Peyer's patch (tissue), 4 donors: ENCODE results near the gene ABCB7. TPM values are rescaled to one million over a fixed set of nuclear protein-coding genes. Genes with fewer than 3 reads are reported as not detected.
A peak's percentile ranks its signal among the peaks of the same experiment; 100 is the strongest.
"Not testable (repeated sequence)": the region's sequence is repeated elsewhere in the genome, so short reads cannot be mapped to it uniquely, and the experiment has no call there.

Source experiments
- DNase-seq, 3 donors: peaks; one replicate each; pipeline ENCODE4 v3.0.0-alpha.2; 2017 to 2019
- H3K27ac ChIP-seq, 4 donors: fragments of 200-600 bp; sonication (generic); one replicate each; pipeline ENCODE4 v1.5.1; 2016 to 2019
- H3K27me3 ChIP-seq, 2 donors: fragments of 200-600 bp; sonication (generic); one replicate each; pipeline ENCODE4 v1.5.1; 2019
- H3K36me3 ChIP-seq, 3 donors: fragments of 200-600 bp; sonication (generic); one replicate each; pipeline ENCODE4 v1.5.1; 2016 to 2019
- H3K4me1 ChIP-seq, 4 donors: fragments of 200-600 bp; sonication (generic); one replicate each; pipeline ENCODE4 v1.5.1; 2016 to 2019
- H3K4me3 ChIP-seq, 4 donors: fragments of 200-600 bp; sonication (generic); 1 replicate in 3 of 4; 2 replicates in 1 of 4; pipeline ENCODE4 v1.5.1; 2016 to 2019; ENCODE audit warnings: mild to moderate bottlenecking in 1 of 4
- H3K9me3 ChIP-seq, 4 donors: fragments of 200-600 bp; sonication (generic); one replicate each; pipeline ENCODE4 v1.5.1; 2016 to 2019; ENCODE audit warnings: mild to moderate bottlenecking in 1 of 4
- CTCF ChIP-seq, 6 experiments: fragments of 450-650 bp in 4 of 6; fragments of 200-600 bp in 2 of 6; sonication (generic) in 1 of 6; IDR thresholded peaks; one replicate each; pipeline ENCODE4 v1.5.1; 2017 to 2019; ENCODE audit warnings: antibody characterized with exemption in 6 of 6, mild to moderate bottlenecking in 3 of 6, moderate library complexity in 1 of 6
- POLR2A ChIP-seq, 2 donors: fragments of 450-650 bp; IDR thresholded peaks; one replicate each; pipeline ENCODE4 v1.5.1; 2017; ENCODE audit warnings: antibody characterized with exemption in 2 of 2, mild to moderate bottlenecking in 2 of 2, moderate library complexity in 2 of 2
- small RNA-seq, 2 donors: library from RNA; depleted of rRNA; stranded (forward); fragments of <200 nt; gene quantifications; one replicate each; pipeline ENCODE3, GENCODE V24; 2016
- total RNA-seq, 4 donors: library from RNA; depleted of rRNA; stranded (reverse); fragments of >200 nt; gene quantifications; one replicate each; pipeline ENCODE4 v1.1.0, GENCODE V29; 2016

The ABCB7 gene
- total RNA-seq, 4 donors from 2014 or later, result 27.7 to 70.1 (median 59.0) TPM

GRCh38 chrX:75051047-75051446 is 105.0 kb downstream of the ABCB7 start:
- Histone ChIP-seq H3K36me3 (no peaks in the 10 kb centered on the region), H3K27ac (no peak overlapping the region), H3K4me3 (no peak overlapping the region), H3K4me1 (no peaks in the 10 kb centered on the region), H3K27me3 (no peaks in the 10 kb centered on the region), H3K9me3 (no peaks in the 10 kb centered on the region)
- DNase-seq, result no peak
- TF ChIP-seq CTCF (IDR thresholded peaks at IDR 0.05) (no peak), POLR2A (IDR thresholded peaks at IDR 0.05) (no peak)

- no peak for DNase-seq
- H3K27ac ChIP-seq, result no peak overlapping the region
- H3K4me1 ChIP-seq, result no peaks in the 10 kb centered on the region
- H3K27me3 ChIP-seq, result no peaks in the 10 kb centered on the region
- H3K9me3 ChIP-seq, result no peaks in the 10 kb centered on the region
- no peaks in the 10 kb centered on the region for H3K36me3 ChIP-seq
- no peak for TF ChIP-seq CTCF (IDR thresholded peaks at IDR 0.05)
- TF ChIP-seq POLR2A (IDR thresholded peaks at IDR 0.05), result no peak
- H3K4me3 ChIP-seq, result no peak overlapping the region
Observed at GRCh38 chrX:75045369-75045768, 110.7 kb downstream of the ABCB7 start.

GRCh38 chrX:75044142-75044541 is 111.9 kb downstream of the ABCB7 start:
- not testable (repeated sequence) for H3K36me3 ChIP-seq, H3K4me3 ChIP-seq, DNase-seq, H3K9me3 ChIP-seq, H3K4me1 ChIP-seq, H3K27me3 ChIP-seq, H3K27ac ChIP-seq

GRCh38 chrX:75038925-75039324 is 117.2 kb downstream of the ABCB7 start:
- peak in 3 of 6 experiments; percentile 17 to 29 (median 22) for TF ChIP-seq CTCF (IDR thresholded peaks at IDR 0.05)
- TF ChIP-seq POLR2A (IDR thresholded peaks at IDR 0.05), result no peak
- Histone ChIP-seq H3K4me1 (no peaks in the 10 kb centered on the region), H3K9me3 (no peaks in the 10 kb centered on the region), H3K4me3 (no peak overlapping the region), H3K36me3 (no peaks in the 10 kb centered on the region), H3K27me3 (no peaks in the 10 kb centered on the region), H3K27ac (no peak overlapping the region)
- no peak for DNase-seq

Small RNA genes lying within 50 kb of the gene (small RNA-seq; reads per million reads assigned to genes)
- gene BUD31P2, result 0 reads per million in 2 donors
- 0 reads per million in 2 donors for gene RNU6-562P

Other genes with a start within 250 kb of the ABCB7 start
- under 1 TPM in 3 of 4 donors, not detected in 1; 0.38 to 0.83 (median 0.40) TPM for gene NEXMIF, start 230.8 kb downstream of the ABCB7 start, total RNA-seq
- 10 to 100 TPM; 10.5 to 34.7 (median 19.8) TPM for gene UPRT, start 117.8 kb upstream of the ABCB7 start, total RNA-seq